Parathyroid adenoma (tissue), 2 donors: Measurements from ENCODE around the gene TFCP2L1.

ENCODE experiments used
- H2AFZ ChIP-seq: fragments of 300-600 bp; sonication (generic); one replicate; pipeline ENCODE4 v1.7.0; 2017; ENCODE audit warnings: antibody characterized with exemption, mild to moderate bottlenecking
- H3K27ac ChIP-seq: fragments of 300-600 bp; sonication (generic); one replicate; pipeline ENCODE4 v1.7.0; 2017
- H3K27me3 ChIP-seq: fragments of 300-600 bp; sonication (generic); one replicate; pipeline ENCODE4 v1.7.0; 2017; ENCODE audit warnings: low read length; ENCODE audit not compliant: control insufficient read depth, insufficient read depth
- H3K36me3 ChIP-seq: fragments of 300-600 bp; sonication (generic); one replicate; pipeline ENCODE4 v1.7.0; 2017; ENCODE audit warnings: low read length; ENCODE audit not compliant: control insufficient read depth, insufficient read depth
- H3K4me1 ChIP-seq: fragments of 300-600 bp; sonication (generic); one replicate; pipeline ENCODE4 v1.7.0; 2017; ENCODE audit warnings: control low read depth
- H3K4me2 ChIP-seq: fragments of 300-600 bp; sonication (generic); one replicate; pipeline ENCODE4 v1.7.0; 2017; ENCODE audit warnings: low read length
- H3K4me3 ChIP-seq: fragments of 300-600 bp; sonication (generic); one replicate; pipeline ENCODE4 v1.7.0; 2017; ENCODE audit warnings: low read depth, low read length
- H3K79me2 ChIP-seq: fragments of 300-600 bp; sonication (generic); one replicate; pipeline ENCODE4 v1.7.0; 2017; ENCODE audit warnings: control low read depth
- H3K9ac ChIP-seq: fragments of 300-600 bp; sonication (generic); one replicate; pipeline ENCODE4 v1.7.0; 2017; ENCODE audit warnings: mild to moderate bottlenecking
- H3K9me3 ChIP-seq: fragments of 300-600 bp; sonication (generic); one replicate; pipeline ENCODE4 v1.7.0; 2017; ENCODE audit warnings: low read length; ENCODE audit not compliant: control insufficient read depth
- CTCF ChIP-seq: fragments of 300-600 bp; sonication (generic); IDR thresholded peaks from one replicate; pipeline ENCODE4 v1.7.0; 2017; ENCODE audit warnings: antibody characterized with exemption, mild to moderate bottlenecking
- donor health status: primary hyperparathyroidism.

The TFCP2L1 gene

GRCh38 chr2:121257480-121257840 is 27.5 kb downstream of the TFCP2L1 start:
- no peaks in the 10 kb centered on the region for H3K9me3 ChIP-seq
- no peak overlapping the region for H3K4me3 ChIP-seq
- H3K27me3 ChIP-seq, result no peaks in the 10 kb centered on the region
- no peaks in the 10 kb centered on the region for H3K36me3 ChIP-seq
- no peak overlapping the region for H2AFZ ChIP-seq
- H3K4me2 ChIP-seq, result no peak overlapping the region
- H3K9ac ChIP-seq, result no peak overlapping the region
- H3K4me1 ChIP-seq, result peaks cover 3% of the 10 kb centered on the region
- no peak for TF ChIP-seq CTCF
- peaks cover 7% of the 10 kb centered on the region for H3K79me2 ChIP-seq
- H3K27ac ChIP-seq, result no peak overlapping the region

GRCh38 chr2:121256720-121257479 is 28.1 kb downstream of the TFCP2L1 start:
- Histone ChIP-seq H3K79me2 (peaks cover 7% of the 10 kb centered on the region), H3K9ac (no peak overlapping the region)

GRCh38 chr2:121255358-121255757 is 29.6 kb downstream of the TFCP2L1 start:
- no peak overlapping the region for H3K27ac ChIP-seq
- TF ChIP-seq CTCF, result no peak
- no peak overlapping the region for H3K4me3 ChIP-seq
- H3K27me3 ChIP-seq, result no peaks in the 10 kb centered on the region
- no peaks in the 10 kb centered on the region for H3K4me1 ChIP-seq
- no peaks in the 10 kb centered on the region for H3K9me3 ChIP-seq
- H2AFZ ChIP-seq, result no peak overlapping the region
- H3K9ac ChIP-seq, result no peak overlapping the region
- H3K79me2 ChIP-seq, result peaks cover 7% of the 10 kb centered on the region
- no peaks in the 10 kb centered on the region for H3K36me3 ChIP-seq
- no peak overlapping the region for H3K4me2 ChIP-seq

More at GRCh38 chr2:121256720-121257479, 28.1 kb downstream of the TFCP2L1 start:
- TF ChIP-seq CTCF, result no peak
- Histone ChIP-seq H3K27me3 (no peaks in the 10 kb centered on the region), H2AFZ (no peak overlapping the region), H3K9me3 (no peaks in the 10 kb centered on the region), H3K27ac (no peak overlapping the region), H3K4me1 (peaks cover 3% of the 10 kb centered on the region), H3K4me3 (no peak overlapping the region), H3K36me3 (no peaks in the 10 kb centered on the region), H3K4me2 (no peak overlapping the region)

GRCh38 chr2:121254748-121255147 is 30.3 kb downstream of the TFCP2L1 start:
- H2AFZ ChIP-seq, result no peak overlapping the region
- no peak overlapping the region for H3K4me3 ChIP-seq
- H3K9me3 ChIP-seq, result no peaks in the 10 kb centered on the region
- no peak overlapping the region for H3K9ac ChIP-seq
- no peak for TF ChIP-seq CTCF
- H3K27me3 ChIP-seq, result no peaks in the 10 kb centered on the region
- peaks cover 7% of the 10 kb centered on the region for H3K79me2 ChIP-seq
- H3K4me2 ChIP-seq, result no peak overlapping the region
- no peak overlapping the region for H3K27ac ChIP-seq
- no peaks in the 10 kb centered on the region for H3K4me1 ChIP-seq
- H3K36me3 ChIP-seq, result no peaks in the 10 kb centered on the region

GRCh38 chr2:121253674-121254240 is 31.2 kb downstream of the TFCP2L1 start:
- no peak overlapping the region for H3K27ac ChIP-seq
- H3K4me2 ChIP-seq, result no peak overlapping the region
- H3K27me3 ChIP-seq, result no peaks in the 10 kb centered on the region
- no peak overlapping the region for H3K4me3 ChIP-seq
- no peaks in the 10 kb centered on the region for H3K36me3 ChIP-seq
- H2AFZ ChIP-seq, result no peak overlapping the region
- no peak overlapping the region for H3K9ac ChIP-seq
- no peak for TF ChIP-seq CTCF
- no peaks in the 10 kb centered on the region for H3K4me1 ChIP-seq
- peaks cover 7% of the 10 kb centered on the region for H3K79me2 ChIP-seq
- no peaks in the 10 kb centered on the region for H3K9me3 ChIP-seq
